ENCODE measurements around the gene DESI2.

DNA sequence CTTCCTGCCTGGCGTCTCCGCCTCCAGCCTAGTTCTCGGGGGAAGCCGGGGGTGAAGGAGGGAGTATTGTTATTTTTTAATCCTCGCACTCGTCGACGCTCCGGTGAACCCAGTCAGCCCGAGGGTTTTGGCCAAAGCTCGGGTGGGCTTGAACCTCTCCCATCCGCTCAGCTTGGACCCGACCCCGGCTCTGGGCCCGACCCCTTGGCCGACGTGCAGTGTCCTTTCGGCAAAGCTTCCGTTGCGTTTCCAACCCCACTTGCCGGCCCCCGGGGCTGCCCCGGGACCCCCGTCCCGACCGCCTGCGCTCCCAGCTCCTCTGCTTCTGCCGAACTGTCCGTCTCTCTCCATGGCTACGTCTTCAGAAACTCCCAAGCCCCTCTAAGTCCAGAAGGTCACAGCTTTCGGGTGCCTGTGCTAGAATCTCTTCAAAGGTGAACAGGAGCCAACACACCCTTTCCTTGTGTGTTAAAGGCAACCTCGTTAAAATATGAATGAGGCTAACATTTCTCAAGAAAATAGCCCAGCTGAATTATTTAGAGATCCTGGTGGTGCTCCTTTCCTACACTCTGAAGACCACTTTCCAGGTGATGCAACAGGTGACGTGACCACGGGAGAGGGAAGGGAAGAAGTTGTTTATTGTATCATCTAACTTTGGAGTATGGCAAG is 647 bp downstream of the DESI2 start:
- TF ChIP-seq, protein P1, sequence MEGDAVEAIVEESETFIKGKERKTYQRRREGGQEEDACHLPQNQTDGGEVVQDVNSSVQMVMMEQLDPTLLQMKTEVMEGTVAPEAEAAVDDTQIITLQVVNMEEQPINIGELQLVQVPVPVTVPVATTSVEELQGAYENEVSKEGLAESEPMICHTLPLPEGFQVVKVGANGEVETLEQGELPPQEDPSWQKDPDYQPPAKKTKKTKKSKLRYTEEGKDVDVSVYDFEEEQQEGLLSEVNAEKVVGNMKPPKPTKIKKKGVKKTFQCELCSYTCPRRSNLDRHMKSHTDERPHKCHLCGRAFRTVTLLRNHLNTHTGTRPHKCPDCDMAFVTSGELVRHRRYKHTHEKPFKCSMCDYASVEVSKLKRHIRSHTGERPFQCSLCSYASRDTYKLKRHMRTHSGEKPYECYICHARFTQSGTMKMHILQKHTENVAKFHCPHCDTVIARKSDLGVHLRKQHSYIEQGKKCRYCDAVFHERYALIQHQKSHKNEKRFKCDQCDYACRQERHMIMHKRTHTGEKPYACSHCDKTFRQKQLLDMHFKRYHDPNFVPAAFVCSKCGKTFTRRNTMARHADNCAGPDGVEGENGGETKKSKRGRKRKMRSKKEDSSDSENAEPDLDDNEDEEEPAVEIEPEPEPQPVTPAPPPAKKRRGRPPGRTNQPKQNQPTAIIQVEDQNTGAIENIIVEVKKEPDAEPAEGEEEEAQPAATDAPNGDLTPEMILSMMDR (tag by site-specific recombination; IDR thresholded peaks at IDR 0.05), result no peak
- TF ChIP-seq SP2 (tag by site-specific recombination; IDR thresholded peaks at IDR 0.05), result no peak

Data from HEK293 (cell line).